ENCODE results near the gene LAMC2.

The LAMC2 gene

GRCh38 chr1:183291216-183291762, 105.2 kb downstream of the LAMC2 start:
- no peak for DNase-seq

- DNase-seq = no peak
These were observed 105.9 kb downstream of the LAMC2 start for GRCh38 chr1:183291802-183292514.

- no peak for DNase-seq
These were observed 107.2 kb downstream of the LAMC2 start for GRCh38 chr1:183293241-183293640.

GRCh38 chr1:183293876-183294275, 107.8 kb downstream of the LAMC2 start:
- DNase-seq = no peak

Measured in activated effector memory CD4-positive, alpha-beta T cell treated with Interleukin-2 at 50 U/mL for 16 hours (primary cell).